HuH-7 (cell line): ENCODE results near the gene TTLL11.

Experiments
- DNase-seq: peaks from one replicate; pipeline ENCODE4 v3.0.0; 2011; ENCODE audit warnings: low spot score

The TTLL11 gene

GRCh38 chr9:121773286-121773953, 319.7 kb downstream of the TTLL11 start:
- DNase-seq: no peak

GRCh38 chr9:121772600-121773285, 320.4 kb downstream of the TTLL11 start:
- DNase-seq: no peak
